ENCODE results near the gene SLC41A2. TPM values are rescaled to one million over a fixed set of nuclear protein-coding genes. Genes with fewer than 3 reads are reported as not detected.

The SLC41A2 gene
- polyA plus RNA-seq, 2 of the 4 experiments (the other 2 are of a cell fraction), result 14.6 to 14.8 TPM

GRCh38 chr12:104910196-104910840 is 47.8 kb downstream of the SLC41A2 start:
- H3K27ac ChIP-seq, result no peak overlapping the region
- CTCF ChIA-PET, result no interaction called here
- no peak for ATAC-seq
- DNase-seq (ENCODE audit: low read depth in 1 of 2, low spot score in 1 of 2), result no peak
- H3K4me3 ChIP-seq, result no peak overlapping the region
- POLR2A ChIA-PET, result no interaction called here
- no peaks in the 10 kb centered on the region for H3K9me3 ChIP-seq
- TF ChIP-seq HOXB5 (CRISPR knock-in tag; IDR thresholded peaks at IDR 0.05) (no peak), EHMT2 (IDR thresholded peaks at IDR 0.05; ENCODE audit: low read depth) (no peak), EHF (CRISPR knock-in tag; IDR thresholded peaks at IDR 0.05) (no peak), MAZ (IDR thresholded peaks at IDR 0.05; ENCODE audit: borderline replicate concordance, low read depth, low read length) (no peak), FOSL2 (IDR thresholded peaks at IDR 0.05) (no peak), FOSL2 (CRISPR knock-in tag; IDR thresholded peaks at IDR 0.05) (peak; percentile 58)
- TF ChIP-seq, protein P1, sequence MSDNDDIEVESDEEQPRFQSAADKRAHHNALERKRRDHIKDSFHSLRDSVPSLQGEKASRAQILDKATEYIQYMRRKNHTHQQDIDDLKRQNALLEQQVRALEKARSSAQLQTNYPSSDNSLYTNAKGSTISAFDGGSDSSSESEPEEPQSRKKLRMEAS (IDR thresholded peaks at IDR 0.05), result no peak
- TF ChIP-seq, protein P2, sequence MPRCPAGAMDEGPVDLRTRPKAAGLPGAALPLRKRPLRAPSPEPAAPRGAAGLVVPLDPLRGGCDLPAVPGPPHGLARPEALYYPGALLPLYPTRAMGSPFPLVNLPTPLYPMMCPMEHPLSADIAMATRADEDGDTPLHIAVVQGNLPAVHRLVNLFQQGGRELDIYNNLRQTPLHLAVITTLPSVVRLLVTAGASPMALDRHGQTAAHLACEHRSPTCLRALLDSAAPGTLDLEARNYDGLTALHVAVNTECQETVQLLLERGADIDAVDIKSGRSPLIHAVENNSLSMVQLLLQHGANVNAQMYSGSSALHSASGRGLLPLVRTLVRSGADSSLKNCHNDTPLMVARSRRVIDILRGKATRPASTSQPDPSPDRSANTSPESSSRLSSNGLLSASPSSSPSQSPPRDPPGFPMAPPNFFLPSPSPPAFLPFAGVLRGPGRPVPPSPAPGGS (IDR thresholded peaks at IDR 0.05), result no peak
- no peaks in the 10 kb centered on the region; the same call in 2 of the 3 replicates for H3K4me1 ChIP-seq
- no peak overlapping the region for H3K4me2 ChIP-seq
- 93% methylated on average over 1 of the region's 1 CpG for WGBS (ENCODE audit: missing lambda C conversion rate)
- no peak for FAIRE-seq

DNA sequence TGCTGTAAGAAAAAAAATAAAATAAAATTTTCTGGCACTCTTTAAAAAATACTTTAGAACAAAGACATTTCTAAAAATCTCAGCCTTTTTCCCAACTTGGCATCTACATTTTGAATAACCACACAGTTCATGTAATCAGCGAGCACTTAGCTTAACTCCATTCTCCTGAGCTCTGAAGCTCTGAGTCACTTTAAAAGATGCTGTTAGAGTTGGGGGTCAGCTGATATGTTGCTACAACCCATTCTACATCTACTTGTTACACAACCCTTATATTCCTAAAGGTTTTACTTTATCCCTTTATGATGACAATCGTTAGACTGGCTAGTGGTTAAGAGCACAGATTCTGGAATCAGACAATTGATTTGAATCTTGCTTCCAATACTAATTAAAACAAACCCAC is 48.3 kb downstream of the SLC41A2 start:
- FAIRE-seq (no peak), DNase-seq (ENCODE audit: low read depth in 1 of 2, low spot score in 1 of 2) (no peak), ATAC-seq (no peak; a peak in 2 of 6 replicates)
- H3K4me2 ChIP-seq, result no peak overlapping the region
- H3K9me3 ChIP-seq, result no peaks in the 10 kb centered on the region
- no peak for TF ChIP-seq KDM1A (IDR thresholded peaks at IDR 0.05; ENCODE audit: low read depth)
- H3K4me1 ChIP-seq, result no peaks in the 10 kb centered on the region; the same call in 2 of the 3 replicates
- ChIA-PET POLR2A (no interaction called here), CTCF (no interaction called here)
- WGBS (ENCODE audit: missing lambda C conversion rate), result 93% methylated on average over 2 of the region's 2 CpGs
- H3K27ac ChIP-seq, result no peak overlapping the region
- H3K4me3 ChIP-seq, result no peak overlapping the region

Other genes with a start within 250 kb of the SLC41A2 start
- 16.6 and 29.5 TPM in 2 replicates for gene NOPCHAP1, start 28.0 kb upstream of the SLC41A2 start, polyA plus RNA-seq (2011; rRNA removed)
- gene NOPCHAP1, start 28.0 kb upstream of the SLC41A2 start, polyA plus RNA-seq (2017; fragmentation: RNase III; extraction: RNeasy Plus Mini Kit Qiagen cat#74134 plus additional on column Dnase treatment), result 21.7 to 24.5 TPM (median 24.5 TPM) in 3 replicates
- 25.2 and 28.1 TPM in 2 replicates for gene ALDH1L2, start 126.2 kb upstream of the SLC41A2 start, polyA plus RNA-seq (2011; rRNA removed)
- 2.4 to 2.8 TPM (median 2.8 TPM) in 3 replicates for gene ALDH1L2, start 126.2 kb upstream of the SLC41A2 start, polyA plus RNA-seq (2017; fragmentation: RNase III; extraction: RNeasy Plus Mini Kit Qiagen cat#74134 plus additional on column Dnase treatment)
- 51.5 and 67.6 TPM in 2 replicates for gene WASHC4, start 149.4 kb upstream of the SLC41A2 start, polyA plus RNA-seq (2011; rRNA removed)
- gene WASHC4, start 149.4 kb upstream of the SLC41A2 start, polyA plus RNA-seq (2017; fragmentation: RNase III; extraction: RNeasy Plus Mini Kit Qiagen cat#74134 plus additional on column Dnase treatment), result 25.1 to 26.5 TPM (median 26.3 TPM) in 3 replicates